Right cardiac atrium (tissue), 5 donors: Measurements from ENCODE around the gene MPDZ. TPM values are rescaled to one million over a fixed set of nuclear protein-coding genes. Genes with fewer than 3 reads are reported as not detected.

ENCODE experiments used
- ATAC-seq, 2 donors: fragments of 200-7000 bp; cut with Tn5 transposase; one replicate each; pipeline versions ENCODE4 v1.8.0 to v1.9.1; 2020; ENCODE audit warnings: moderate library complexity in 2 of 2, mild to moderate bottlenecking in 1 of 2
- DNase-seq, 3 donors: peaks; one replicate each; pipeline ENCODE4 v3.0.0-alpha.2; 2020
- H3K27ac ChIP-seq: one replicate; pipeline ENCODE4 v1.5.1; 2013; ENCODE audit warnings: mild to moderate bottlenecking, low read length, control low read depth, moderate library complexity
- H3K27me3 ChIP-seq: one replicate; pipeline ENCODE4 v1.6.1; 2013; ENCODE audit not compliant: control insufficient read depth, insufficient read depth
- H3K4me1 ChIP-seq: one replicate; pipeline ENCODE4 v1.6.1; 2013; ENCODE audit warnings: low read length; ENCODE audit not compliant: control insufficient read depth, insufficient read depth
- H3K4me3 ChIP-seq: one replicate; pipeline ENCODE4 v1.5.1; 2013; ENCODE audit warnings: low read length, control low read depth
- H3K9me3 ChIP-seq: one replicate; pipeline ENCODE4 v1.6.1; 2013; ENCODE audit warnings: low read length; ENCODE audit not compliant: control insufficient read depth
- WGBS: extraction: QIAGEN DNeasy Blood & Tissue Kit; methylation state at CpG from one replicate; pipeline ENCODE4 v1.1.7; 2013; 5-methylcytosine and 5-hydroxymethylcytosine counted together
- intact Hi-C, 4 donors: fragments of 100-400 bp; cut with DNase I; formaldehyde crosslinking; loops; one replicate each; pipeline versions ENCODE4 v1.11.0 to v1.14.0; 2022 to 2023
- polyA plus RNA-seq: library from polyadenylated mRNA; stranded (reverse); fragments of 200-250 nt; gene quantifications from one replicate; pipeline ENCODE4 v1.2.3, GENCODE V29; 2013
- total RNA-seq, 4 donors: library from RNA; stranded (reverse); fragmentation: NEBNext Ultra II Directional; extraction: Animal tissue kit (Norgen Biotek cat#: 25700); gene quantifications; one replicate each; pipeline ENCODE4 v1.2.1, GENCODE V29; 2021
- donor health status: healthy with polysubstance abuse.
- donor health status: DM: no; HTN: yes; CAD: no.
- donor health status: DM: no; HTN: no; CAD: no.
- donor health status: DM: no; HTN: yes; CAD: no; lungs with severe emphysema.
- donor health status: DM: yes; HTN: yes; CAD: no.

Gene MPDZ
- total and polyA plus RNA-seq, 5 donors, result 29.1 to 84.3 (median 67.1) TPM

DNA sequence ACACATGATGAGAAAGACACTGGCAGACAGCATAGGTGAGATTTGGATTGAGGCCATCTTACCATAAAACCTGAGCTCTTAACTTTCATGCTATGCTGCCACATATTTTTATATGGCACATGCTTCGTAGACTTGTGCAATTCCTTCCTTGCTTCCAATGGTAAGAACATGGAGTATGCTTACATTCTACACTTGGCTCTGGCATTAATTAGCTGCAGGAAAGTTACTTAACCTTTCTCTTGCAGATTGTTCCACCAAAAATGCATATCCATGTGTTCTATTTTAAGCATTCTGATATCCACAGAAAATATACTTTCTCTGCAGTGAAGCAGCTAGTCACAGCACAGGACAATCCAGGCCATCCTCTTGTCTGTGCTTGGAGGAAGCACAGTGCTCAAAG is 119.4 kb downstream of the MPDZ start:
- H3K27me3 ChIP-seq, result no peaks in the 10 kb centered on the region
- ATAC-seq (no peak), DNase-seq (no peak)
- no peaks in the 10 kb centered on the region for H3K4me1 ChIP-seq
- H3K9me3 ChIP-seq, result no peaks in the 10 kb centered on the region
- intact Hi-C loops, result no loop called here
- H3K27ac ChIP-seq, result no peak overlapping the region
- no peak overlapping the region for H3K4me3 ChIP-seq
- WGBS, result 98% methylated on average over 1 of the region's 1 CpG

DNA sequence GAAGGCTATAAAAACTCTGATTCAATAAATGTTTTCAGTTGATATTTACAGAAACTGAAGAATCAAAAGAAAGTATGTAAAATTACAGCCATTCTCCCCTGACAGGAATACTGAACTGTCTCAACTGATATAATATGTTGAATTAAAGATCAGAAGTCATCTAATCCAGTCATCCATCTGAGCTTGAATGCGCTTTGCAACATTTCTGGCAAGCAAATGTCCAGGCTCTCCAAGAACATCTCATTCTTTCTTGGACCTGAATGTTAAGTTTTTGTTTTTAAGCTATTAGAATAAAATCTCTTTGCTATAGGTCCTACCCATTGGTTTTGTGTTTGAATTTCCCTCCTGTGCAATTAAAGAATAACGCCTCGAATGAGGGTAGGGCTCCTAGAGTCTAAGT is 120.5 kb downstream of the MPDZ start:
- DNase-seq, result no peak
- intact Hi-C loops, result no loop called here
- WGBS, result 61% methylated on average over 3 of the region's 3 CpGs
- no peak overlapping the region for H3K27ac ChIP-seq
- no peaks in the 10 kb centered on the region for H3K4me1 ChIP-seq
- no peaks in the 10 kb centered on the region for H3K9me3 ChIP-seq
- H3K4me3 ChIP-seq, result no peak overlapping the region
- H3K27me3 ChIP-seq, result no peaks in the 10 kb centered on the region
- ATAC-seq, result no peak

DNA sequence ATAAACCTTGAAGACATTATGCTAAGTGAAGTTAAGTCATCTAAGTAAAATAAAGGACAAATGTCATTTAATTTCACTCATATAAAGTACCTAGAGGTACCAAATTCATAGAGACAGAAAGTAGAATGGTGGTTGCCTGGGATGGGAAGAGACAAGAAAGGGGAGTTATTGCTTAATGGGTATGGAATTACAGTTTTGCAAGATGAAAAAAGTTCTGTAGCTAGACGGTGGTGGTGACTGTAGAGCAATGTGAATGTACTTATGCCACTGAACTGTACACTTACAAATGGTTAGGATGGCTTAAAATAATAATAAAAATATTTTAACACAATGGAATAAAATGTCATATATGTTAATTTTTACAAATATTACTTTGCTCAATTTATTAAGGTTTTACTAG is 128.0 kb downstream of the MPDZ start:
- WGBS, result 89% methylated on average over 1 of the region's 1 CpG
- ATAC-seq, result no peak
- no peak overlapping the region for H3K27ac ChIP-seq

DNA sequence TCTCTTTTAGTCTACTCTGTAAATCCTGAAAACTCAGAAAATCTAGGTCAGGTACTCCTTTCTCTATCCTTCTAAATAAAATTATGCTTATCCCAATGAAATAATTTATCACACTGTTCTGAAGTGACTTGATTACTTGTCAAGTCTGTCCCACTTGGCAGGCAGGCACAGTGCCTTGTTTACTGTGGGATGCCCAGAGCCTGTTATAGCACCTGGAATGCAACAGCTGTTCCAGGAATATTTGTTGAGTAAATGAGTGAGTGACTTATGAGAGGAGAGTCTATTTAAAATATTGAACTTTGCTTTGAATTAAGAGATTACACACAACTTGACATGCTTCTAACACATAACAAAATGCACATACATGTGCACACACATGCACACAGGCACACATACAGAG is 130.0 kb downstream of the MPDZ start:
- ATAC-seq (peak; percentile 46 to 70), DNase-seq (peak; percentile 20 to 53 (median 50))
- Histone ChIP-seq H3K27ac (no peak overlapping the region), H3K9me3 (no peaks in the 10 kb centered on the region), H3K4me1 (no peaks in the 10 kb centered on the region), H3K4me3 (no peak overlapping the region), H3K27me3 (no peaks in the 10 kb centered on the region)
- intact Hi-C loops, result no loop called here

More for the DNA sequence above, 128.0 kb downstream of the MPDZ start:
- Histone ChIP-seq H3K9me3 (no peaks in the 10 kb centered on the region), H3K27me3 (no peaks in the 10 kb centered on the region), H3K4me3 (no peak overlapping the region), H3K4me1 (no peaks in the 10 kb centered on the region)
- no peak for DNase-seq
- intact Hi-C loops, result no loop called here

DNA sequence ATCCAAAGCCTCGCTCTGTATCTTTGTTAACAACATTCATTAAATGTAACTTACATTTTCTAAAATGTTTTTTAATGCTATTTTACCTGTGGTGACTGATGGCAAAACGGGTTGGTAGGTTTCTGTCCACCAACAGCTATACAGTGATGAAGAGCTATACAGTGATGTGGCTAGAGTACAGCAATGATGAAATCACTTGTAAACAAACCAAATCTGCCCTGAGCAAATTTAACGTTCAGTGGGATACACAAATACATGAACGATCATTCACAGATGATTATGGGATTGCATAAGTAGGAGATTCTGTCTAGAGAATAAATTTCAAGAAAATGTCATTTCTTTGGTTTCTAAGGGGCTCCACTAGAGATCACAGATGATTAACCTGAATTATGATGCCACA is 132.7 kb downstream of the MPDZ start:
- intact Hi-C loops, result no loop called here
- H3K27me3 ChIP-seq, result no peaks in the 10 kb centered on the region

DNA sequence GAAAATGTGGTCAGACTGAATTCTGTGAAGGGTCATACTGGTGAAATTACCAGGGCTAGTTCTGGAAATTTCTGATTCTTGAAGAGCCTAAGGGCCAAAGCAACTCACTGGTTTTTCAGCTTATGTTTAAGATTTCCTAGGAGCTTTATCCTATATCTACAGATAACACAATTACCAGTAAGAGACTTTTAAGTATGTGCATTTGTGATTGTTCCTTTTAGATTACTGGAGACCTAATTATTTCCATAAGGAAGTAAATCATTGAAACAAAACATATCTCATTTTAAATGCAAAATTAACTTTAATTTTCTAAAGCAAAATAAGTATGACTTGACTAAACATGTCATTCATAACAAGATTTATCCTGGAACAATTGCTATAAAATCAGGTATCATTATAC is 134.2 kb downstream of the MPDZ start:
- intact Hi-C loops, result no loop called here
- ATAC-seq, result no peak
- H3K4me1 ChIP-seq, result no peaks in the 10 kb centered on the region

More for the DNA sequence above, 132.7 kb downstream of the MPDZ start:
- H3K4me1 ChIP-seq, result no peaks in the 10 kb centered on the region
- H3K27ac ChIP-seq, result no peak overlapping the region
- DNase-seq, result no peak
- H3K9me3 ChIP-seq, result no peaks in the 10 kb centered on the region
- no peak for ATAC-seq
- no peak overlapping the region for H3K4me3 ChIP-seq
- 81% methylated on average over 4 of the region's 4 CpGs for WGBS

DNA sequence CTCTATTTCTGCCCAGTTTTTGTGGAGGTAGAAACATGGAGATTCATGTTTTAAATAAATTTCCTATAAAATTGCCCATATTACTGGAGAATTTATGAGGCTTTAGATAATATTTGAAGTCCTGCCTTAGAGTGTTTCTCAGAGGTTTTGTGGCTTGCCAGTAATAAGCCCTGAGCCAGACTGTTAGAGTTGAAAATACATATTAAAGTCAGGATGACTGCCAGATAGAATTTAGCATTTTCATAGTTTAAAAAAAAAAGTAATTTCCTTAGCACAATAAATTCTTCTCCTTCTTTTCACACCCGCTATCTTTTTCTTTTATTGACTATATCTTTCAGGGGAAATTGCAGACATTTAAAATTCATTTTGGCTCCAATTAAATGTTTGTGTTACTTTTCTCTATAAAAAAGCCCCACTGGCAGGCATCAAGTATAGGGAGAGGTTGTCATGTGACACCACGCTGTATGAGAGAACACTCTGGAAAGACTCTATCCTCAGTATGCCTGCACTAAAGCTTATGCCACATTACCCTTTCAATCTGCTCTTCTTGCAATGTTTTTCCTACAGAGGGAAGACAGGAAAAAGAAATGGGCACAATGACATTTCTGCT is 135.2 kb downstream of the MPDZ start:
- ATAC-seq, result no peak
- WGBS, result 61% methylated on average over 2 of the region's 2 CpGs

More for the DNA sequence above, 134.2 kb downstream of the MPDZ start:
- Histone ChIP-seq H3K4me3 (no peak overlapping the region), H3K27me3 (no peaks in the 10 kb centered on the region), H3K27ac (no peak overlapping the region), H3K9me3 (no peaks in the 10 kb centered on the region)
- no peak for DNase-seq

DNA sequence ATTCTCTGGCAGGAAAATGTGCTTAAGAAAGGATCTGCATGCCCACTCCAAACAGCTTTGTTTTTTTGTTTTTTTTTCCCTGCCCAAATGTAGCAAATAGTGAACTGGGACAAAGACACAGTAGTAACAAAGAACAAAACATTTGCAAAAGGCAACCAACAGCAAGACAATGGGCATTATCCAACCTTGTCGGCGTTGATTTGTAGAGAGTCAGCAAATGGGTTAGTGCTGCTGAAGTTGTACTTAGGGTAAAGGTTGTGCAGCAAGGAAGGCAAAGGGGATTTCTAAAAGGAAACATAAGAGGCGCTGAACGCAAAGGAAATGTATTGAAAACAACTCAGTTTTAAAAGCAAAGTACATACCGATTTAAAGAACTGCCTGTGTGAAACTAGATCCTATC is 136.2 kb downstream of the MPDZ start:
- no peaks in the 10 kb centered on the region for H3K27me3 ChIP-seq
- WGBS, result 79% methylated on average over 5 of the region's 5 CpGs
- H3K4me3 ChIP-seq, result no peak overlapping the region
- DNase-seq, result no peak
- intact Hi-C loops, result no loop called here
- H3K27ac ChIP-seq, result no peak overlapping the region
- no peaks in the 10 kb centered on the region for H3K4me1 ChIP-seq
- no peaks in the 10 kb centered on the region for H3K9me3 ChIP-seq
- ATAC-seq, result no peak

More for the DNA sequence above, 135.2 kb downstream of the MPDZ start:
- Histone ChIP-seq H3K4me3 (no peak overlapping the region), H3K27me3 (no peaks in the 10 kb centered on the region), H3K4me1 (no peaks in the 10 kb centered on the region), H3K27ac (no peak overlapping the region), H3K9me3 (no peaks in the 10 kb centered on the region)
- DNase-seq, result no peak
- intact Hi-C loops, result no loop called here

DNA sequence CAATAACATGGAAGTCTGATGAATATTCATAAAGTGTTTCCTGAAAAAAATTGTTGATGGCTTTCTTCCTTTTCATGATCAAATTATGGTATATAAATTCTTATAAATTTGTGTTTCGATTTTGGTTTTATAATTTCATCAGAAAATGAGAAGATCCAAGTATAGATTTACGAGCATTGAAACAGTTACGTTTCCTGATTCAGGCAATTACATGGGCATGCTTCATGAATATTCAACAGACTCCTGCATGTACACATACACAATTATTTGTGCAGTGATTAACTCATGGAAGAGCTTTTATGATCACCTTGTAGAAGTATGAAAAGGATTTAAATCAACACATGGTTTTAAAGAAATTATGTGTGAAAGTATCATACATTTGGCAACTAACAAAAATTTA is 136.7 kb downstream of the MPDZ start:
- Histone ChIP-seq H3K9me3 (no peaks in the 10 kb centered on the region), H3K4me1 (no peaks in the 10 kb centered on the region), H3K27ac (no peak overlapping the region), H3K4me3 (no peak overlapping the region), H3K27me3 (no peaks in the 10 kb centered on the region)
- WGBS, result 94% methylated on average over 3 of the region's 3 CpGs
- intact Hi-C loops, result no loop called here
- ATAC-seq (no peak), DNase-seq (no peak)

DNA sequence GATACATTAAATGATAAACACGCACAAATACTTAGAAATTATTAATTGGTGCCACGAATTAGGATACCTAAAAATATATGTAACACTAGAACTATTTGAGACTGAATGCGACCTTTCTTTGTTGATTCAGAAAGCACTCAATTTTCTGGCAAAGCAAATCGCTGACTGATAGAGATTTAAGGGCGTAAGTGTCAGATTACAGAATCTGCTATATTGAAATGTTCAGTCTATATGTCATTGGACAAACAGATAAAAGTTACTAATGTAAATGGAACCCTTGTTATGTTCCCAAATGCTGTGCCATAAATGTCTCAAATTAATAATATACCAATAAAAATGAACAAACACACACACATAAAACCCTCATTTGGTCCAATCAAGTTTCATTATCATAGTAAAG is 137.9 kb downstream of the MPDZ start:
- Histone ChIP-seq H3K4me3 (no peak overlapping the region), H3K4me1 (no peaks in the 10 kb centered on the region), H3K27ac (no peak overlapping the region), H3K9me3 (no peaks in the 10 kb centered on the region), H3K27me3 (no peaks in the 10 kb centered on the region)
- 57% methylated on average over 5 of the region's 5 CpGs for WGBS
- DNase-seq, result no peak
- ATAC-seq, result no peak
- intact Hi-C loops, result no loop called here

DNA sequence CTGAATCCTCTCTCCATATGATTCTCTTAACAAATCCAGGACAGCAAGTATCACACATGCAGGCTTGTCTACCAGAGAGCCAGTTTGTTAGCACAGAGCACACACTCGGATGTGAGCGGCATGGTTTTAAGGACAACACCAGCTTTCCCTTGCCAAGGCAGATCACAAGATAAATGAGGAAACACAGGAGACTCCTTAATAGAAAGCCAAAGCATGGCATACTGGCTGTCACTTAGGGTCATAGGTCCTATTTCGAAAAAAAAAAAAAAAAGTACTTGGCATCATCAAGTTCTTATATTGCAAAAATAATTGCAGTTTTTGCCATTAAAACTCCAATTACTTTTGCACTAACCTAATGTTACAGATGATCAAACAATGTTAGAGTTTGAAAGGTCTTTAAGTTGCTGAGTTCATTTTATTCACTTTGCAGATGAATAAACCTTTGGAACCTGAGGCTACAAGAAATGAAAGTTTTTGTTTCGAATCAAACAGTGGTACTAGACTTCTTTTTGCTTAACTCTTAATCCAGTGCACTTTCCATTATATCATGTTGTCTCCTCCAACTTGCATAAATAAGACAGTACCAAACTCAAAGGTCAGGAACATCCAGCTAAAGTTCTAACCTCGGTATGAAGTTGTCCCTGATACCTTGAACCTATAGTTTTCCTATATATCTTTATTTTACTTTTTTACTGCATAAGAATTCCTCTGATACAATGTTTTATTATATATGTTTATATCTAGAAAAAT is 138.5 kb downstream of the MPDZ start:
- Histone ChIP-seq H3K9me3 (no peaks in the 10 kb centered on the region), H3K4me3 (no peak overlapping the region), H3K4me1 (no peaks in the 10 kb centered on the region), H3K27ac (no peak overlapping the region), H3K27me3 (no peaks in the 10 kb centered on the region)
- no peak for ATAC-seq
- peak in 1 of 3 donors; percentile 30 for DNase-seq
- WGBS, result 76% methylated on average over 5 of the region's 5 CpGs
- intact Hi-C loops, result no loop called here
